ENCODE data around the gene METTL9.

GRCh38 chr16:21618281-21618680, 18.9 kb downstream of the METTL9 start:
- TF ChIP-seq, protein P1, sequence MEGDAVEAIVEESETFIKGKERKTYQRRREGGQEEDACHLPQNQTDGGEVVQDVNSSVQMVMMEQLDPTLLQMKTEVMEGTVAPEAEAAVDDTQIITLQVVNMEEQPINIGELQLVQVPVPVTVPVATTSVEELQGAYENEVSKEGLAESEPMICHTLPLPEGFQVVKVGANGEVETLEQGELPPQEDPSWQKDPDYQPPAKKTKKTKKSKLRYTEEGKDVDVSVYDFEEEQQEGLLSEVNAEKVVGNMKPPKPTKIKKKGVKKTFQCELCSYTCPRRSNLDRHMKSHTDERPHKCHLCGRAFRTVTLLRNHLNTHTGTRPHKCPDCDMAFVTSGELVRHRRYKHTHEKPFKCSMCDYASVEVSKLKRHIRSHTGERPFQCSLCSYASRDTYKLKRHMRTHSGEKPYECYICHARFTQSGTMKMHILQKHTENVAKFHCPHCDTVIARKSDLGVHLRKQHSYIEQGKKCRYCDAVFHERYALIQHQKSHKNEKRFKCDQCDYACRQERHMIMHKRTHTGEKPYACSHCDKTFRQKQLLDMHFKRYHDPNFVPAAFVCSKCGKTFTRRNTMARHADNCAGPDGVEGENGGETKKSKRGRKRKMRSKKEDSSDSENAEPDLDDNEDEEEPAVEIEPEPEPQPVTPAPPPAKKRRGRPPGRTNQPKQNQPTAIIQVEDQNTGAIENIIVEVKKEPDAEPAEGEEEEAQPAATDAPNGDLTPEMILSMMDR (IDR thresholded peaks at IDR 0.05): no peak
- no peak for TF ChIP-seq EP300 (IDR thresholded peaks at IDR 0.05)

Measured in ovary (tissue), 3 donors.